ENCODE results near the gene ASTL. TPM values are rescaled to one million over a fixed set of nuclear protein-coding genes. Genes with fewer than 3 reads are reported as not detected.

ASTL gene
- total and polyA plus RNA-seq, 4 donors: 0.57 to 0.62 TPM; not detected in 2

DNA sequence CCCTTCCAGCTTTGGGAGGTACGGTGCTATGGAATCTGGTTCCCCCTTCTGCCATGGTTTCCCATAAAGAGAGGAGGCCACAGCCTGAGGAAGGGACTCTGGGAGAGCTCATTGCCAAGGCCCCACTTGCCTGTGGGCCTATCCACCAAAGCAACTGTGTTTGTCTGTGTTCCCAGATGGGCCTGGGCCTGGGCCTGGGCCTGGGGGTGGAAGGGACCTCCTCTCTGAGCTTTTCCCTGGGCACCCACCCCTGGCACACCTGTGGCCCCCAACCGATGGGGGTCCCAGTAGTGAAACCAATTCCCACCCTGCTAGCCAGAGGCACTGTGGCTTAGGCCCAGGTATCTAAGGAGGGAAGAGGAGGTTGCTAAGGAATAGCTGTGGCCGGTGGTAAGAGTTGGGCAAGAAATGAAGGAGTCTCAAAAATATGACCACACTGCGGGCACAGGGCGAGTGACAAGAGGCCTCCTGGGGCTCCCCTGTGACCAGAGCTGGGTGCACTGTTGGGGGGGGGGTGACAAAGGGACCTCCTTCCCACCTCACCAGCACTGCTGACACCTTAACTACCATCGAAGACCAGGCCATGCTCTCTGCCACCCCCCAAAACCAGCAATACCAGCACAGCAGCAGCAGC lies 11.8 kb upstream of the ASTL start:
- Histone ChIP-seq H3K4me1 (ENCODE audit: control insufficient read depth in 1 of 2, insufficient read depth in 2 of 2, low read length in 2 of 2) (no peaks in the 10 kb centered on the region), H3K36me3 (ENCODE audit: control insufficient read depth in 1 of 2, insufficient read depth in 2 of 2, low read length in 1 of 2) (no peaks in the 10 kb centered on the region), H3K27ac (ENCODE audit: low read depth in 1 of 2, low read length in 2 of 2) (no peak overlapping the region), H3K9me3 (ENCODE audit: control insufficient read depth, low read length) (no peaks in the 10 kb centered on the region), H3K27me3 (ENCODE audit: control insufficient read depth in 1 of 2, insufficient read depth in 2 of 2, low read length in 1 of 2) (no peaks in the 10 kb centered on the region), H3K4me3 (ENCODE audit: low read length in 2 of 2) (no peak overlapping the region)
- intact Hi-C loops (cut with DNase I): no loop called here
- DNase-seq (peak; percentile 41 to 43), ATAC-seq (ENCODE audit: low FRiP score) (no peak)
- WGBS, 2 donors: 95 to 96% methylated on average over 6 of the region's 6 CpGs

DNA sequence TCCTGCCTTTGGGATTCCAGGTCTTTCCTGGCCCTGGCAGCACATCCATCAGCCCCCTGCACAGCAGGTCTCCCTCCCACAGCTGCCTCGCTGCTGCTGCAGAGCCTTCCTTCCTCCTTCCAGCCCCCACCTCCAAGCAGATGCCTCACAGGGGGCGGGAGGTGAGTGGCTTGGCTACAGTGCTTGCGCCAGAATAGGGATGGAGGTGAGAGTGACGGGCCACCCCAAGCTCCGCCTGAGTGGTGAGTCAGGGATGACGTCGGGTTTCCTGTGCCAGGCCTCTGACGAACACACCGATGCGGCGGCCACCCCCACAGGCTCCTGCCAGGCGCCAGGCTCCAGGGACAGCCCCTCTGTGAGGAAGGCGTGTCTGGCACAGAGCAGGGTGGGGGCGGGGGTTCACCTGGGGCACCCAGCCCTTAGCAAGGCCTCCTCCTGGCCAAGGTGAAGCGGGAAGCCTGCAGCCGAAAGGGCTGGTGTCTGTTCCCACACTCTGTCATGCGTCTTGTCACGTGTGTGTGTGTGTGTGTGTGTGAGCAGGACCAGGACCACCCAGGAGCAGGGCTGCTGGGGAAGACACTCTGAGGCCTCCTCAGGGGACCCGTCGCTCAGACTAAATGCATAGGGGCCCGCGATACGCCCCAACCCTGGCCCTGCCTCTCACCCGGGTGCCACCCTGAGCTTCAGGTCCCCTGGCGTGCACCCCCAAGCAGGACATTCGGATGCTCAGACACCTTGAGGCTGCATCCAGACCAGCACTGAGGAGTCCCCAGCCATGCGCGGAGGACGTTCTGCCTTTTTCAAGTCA lies 10.3 kb upstream of the ASTL start:
- DNase-seq (peak; percentile 91), ATAC-seq (ENCODE audit: low FRiP score) (peak; percentile 43)
- intact Hi-C loops (cut with DNase I): loop anchor here (5.0 to 10.0 kb wide), 2 partner anchors 104 to 356 kb away; partner anchors contain the start of gene NEURL3 (in 1 of the 2)
- WGBS, 2 donors: 54 to 57% methylated on average over 25 to 29 of the region's 29 CpGs
- Histone ChIP-seq H3K27me3 (ENCODE audit: control insufficient read depth in 1 of 2, insufficient read depth in 2 of 2, low read length in 1 of 2) (no peaks in the 10 kb centered on the region), H3K9me3 (ENCODE audit: control insufficient read depth, low read length) (no peaks in the 10 kb centered on the region), H3K4me1 (ENCODE audit: control insufficient read depth in 1 of 2, insufficient read depth in 2 of 2, low read length in 2 of 2) (no peaks in the 10 kb centered on the region), H3K4me3 (ENCODE audit: low read length in 2 of 2) (no peak overlapping the region), H3K36me3 (ENCODE audit: control insufficient read depth in 1 of 2, insufficient read depth in 2 of 2, low read length in 1 of 2) (no peaks in the 10 kb centered on the region), H3K27ac (ENCODE audit: low read depth in 1 of 2, low read length in 2 of 2) (no peak overlapping the region)

DNA sequence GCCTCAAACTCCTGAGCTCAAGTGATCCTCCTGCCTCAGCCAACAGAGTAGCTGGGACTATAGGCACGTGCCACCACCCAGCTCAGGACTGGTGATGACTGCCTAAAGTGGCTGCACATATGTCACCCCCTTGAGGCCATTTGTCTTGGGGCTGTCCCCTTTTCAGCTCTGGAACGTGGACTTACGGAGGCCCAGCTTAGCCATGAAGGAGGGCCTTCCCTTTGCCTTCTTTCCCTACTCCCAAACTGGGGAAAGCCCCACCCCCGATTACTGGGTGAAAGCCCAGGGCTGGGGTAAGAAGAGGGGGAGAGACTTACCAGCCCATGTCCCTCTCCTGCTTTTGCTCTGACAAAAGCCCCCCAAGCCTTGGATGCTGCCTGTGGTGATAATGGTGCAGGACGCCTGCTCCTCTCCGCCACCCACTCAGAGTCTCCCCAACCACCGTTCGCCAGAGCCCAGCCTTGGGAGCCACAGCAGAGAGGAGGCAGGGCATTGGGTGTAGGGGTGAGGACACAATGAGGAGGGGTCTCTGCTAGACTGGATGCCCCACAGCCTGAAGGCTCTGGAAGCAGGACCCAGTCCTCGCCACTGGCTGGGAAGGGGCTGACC lies 9.4 kb upstream of the ASTL start:
- intact Hi-C loops (cut with DNase I): loop anchor here (5.0 to 10.0 kb wide), 2 partner anchors 105 to 357 kb away; partner anchors contain the start of gene NEURL3 (in 1 of the 2)
- DNase-seq: peak; percentile 38 to 56
- no peaks in the 10 kb centered on the region for H3K4me1 ChIP-seq (ENCODE audit: control insufficient read depth in 1 of 2, insufficient read depth in 2 of 2, low read length in 2 of 2)

DNA sequence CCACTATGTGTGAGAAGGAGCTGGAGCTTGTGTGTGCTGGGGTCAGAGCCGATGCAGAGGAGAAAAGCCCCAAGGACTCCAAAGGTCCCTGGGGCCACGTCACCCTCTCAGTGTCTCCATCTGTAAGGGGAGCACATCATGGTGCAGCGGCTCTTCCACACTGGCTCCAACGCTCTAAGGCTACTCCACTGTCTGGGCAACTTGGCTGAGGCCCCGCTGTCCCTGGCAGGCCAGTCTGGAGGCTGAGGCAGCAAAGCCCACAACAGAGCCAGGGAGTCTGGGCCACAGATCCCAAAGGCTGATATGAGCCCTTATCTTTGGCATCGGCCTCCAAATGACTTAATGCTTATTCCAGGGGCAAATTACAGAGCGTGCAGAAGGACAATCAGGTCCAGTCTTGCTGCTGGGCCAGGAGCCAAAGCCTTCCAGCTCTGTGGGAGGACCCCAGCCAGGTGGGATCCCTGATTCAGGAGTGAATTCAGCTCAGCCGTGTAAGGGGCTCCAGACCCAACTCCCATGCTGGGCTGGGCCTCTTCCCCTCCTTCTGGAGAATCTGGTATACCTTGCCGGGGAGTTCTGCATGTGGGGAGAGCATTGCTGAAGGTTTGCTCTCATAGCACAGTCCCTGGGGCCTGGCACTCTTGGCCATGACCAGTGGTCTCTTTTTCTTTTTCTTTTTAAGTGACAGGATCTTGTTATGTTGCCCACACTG lies 8.7 kb upstream of the ASTL start:
- Histone ChIP-seq H3K9me3 (ENCODE audit: control insufficient read depth, low read length) (no peaks in the 10 kb centered on the region), H3K4me1 (ENCODE audit: control insufficient read depth in 1 of 2, insufficient read depth in 2 of 2, low read length in 2 of 2) (no peaks in the 10 kb centered on the region), H3K4me3 (ENCODE audit: low read length in 2 of 2) (no peak overlapping the region), H3K36me3 (ENCODE audit: control insufficient read depth in 1 of 2, insufficient read depth in 2 of 2, low read length in 1 of 2) (no peaks in the 10 kb centered on the region), H3K27ac (ENCODE audit: low read depth in 1 of 2, low read length in 2 of 2) (peak overlapping the region in 1 of 2 donors; percentile 36), H3K27me3 (ENCODE audit: control insufficient read depth in 1 of 2, insufficient read depth in 2 of 2, low read length in 1 of 2) (no peaks in the 10 kb centered on the region)
- intact Hi-C loops (cut with DNase I): loop anchor here (5.0 to 10.0 kb wide), 2 partner anchors 105 to 358 kb away; partner anchors contain the start of gene NEURL3 (in 1 of the 2)
- no peak for ATAC-seq (ENCODE audit: low FRiP score)
- peak; percentile 76 for DNase-seq
- 9 to 14% methylated on average over 9 of the region's 9 CpGs for WGBS, 2 donors

More for the DNA sequence above, 9.4 kb upstream of the ASTL start:
- no peaks in the 10 kb centered on the region for H3K27me3 ChIP-seq (ENCODE audit: control insufficient read depth in 1 of 2, insufficient read depth in 2 of 2, low read length in 1 of 2)
- ATAC-seq (ENCODE audit: low FRiP score): no peak
- H3K9me3 ChIP-seq (ENCODE audit: control insufficient read depth, low read length): no peaks in the 10 kb centered on the region
- H3K4me3 ChIP-seq (ENCODE audit: low read length in 2 of 2): no peak overlapping the region
- peak overlapping the region in 1 of 2 donors; percentile 36 for H3K27ac ChIP-seq (ENCODE audit: low read depth in 1 of 2, low read length in 2 of 2)
- H3K36me3 ChIP-seq (ENCODE audit: control insufficient read depth in 1 of 2, insufficient read depth in 2 of 2, low read length in 1 of 2): no peaks in the 10 kb centered on the region
- 45 to 48% methylated on average over 9 of the region's 9 CpGs for WGBS, 2 donors

DNA sequence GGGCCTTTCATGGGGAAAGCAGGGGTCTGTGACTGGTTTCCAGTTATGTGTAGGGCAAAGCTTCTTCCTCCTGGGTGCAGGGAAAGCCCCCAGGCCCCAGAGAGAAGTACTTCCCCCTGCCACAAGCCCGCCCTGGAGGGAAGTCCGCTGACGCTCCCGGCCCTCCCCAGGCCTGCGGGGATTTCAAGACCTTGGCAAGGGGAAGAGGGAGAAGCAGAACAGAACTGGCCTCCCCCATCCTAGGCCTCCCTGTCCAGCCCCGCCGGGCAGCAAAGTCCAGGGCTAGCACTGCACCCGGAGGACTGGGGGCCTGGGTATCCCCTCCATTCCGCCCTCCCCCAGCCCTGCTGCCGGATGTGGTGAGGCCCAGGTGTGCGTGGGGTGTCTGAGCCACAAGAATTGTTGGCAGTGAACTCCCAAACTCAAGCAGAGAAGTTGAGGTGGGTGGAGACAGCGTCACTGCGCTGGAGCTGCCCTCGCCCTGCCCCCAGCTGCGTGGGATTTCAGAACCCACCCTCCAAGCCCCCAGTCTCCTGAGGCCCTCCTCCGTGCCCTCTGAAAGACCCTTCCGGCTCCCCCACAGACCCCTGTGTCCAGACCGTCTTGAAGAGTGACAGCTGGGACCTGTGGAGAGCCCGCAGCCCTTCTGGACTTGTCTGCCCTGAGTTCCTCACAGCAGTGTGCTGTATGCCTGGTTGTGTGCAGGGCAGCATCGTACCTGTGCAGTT lies 8.0 kb upstream of the ASTL start:
- Histone ChIP-seq H3K27ac (ENCODE audit: low read depth in 1 of 2, low read length in 2 of 2) (peak overlapping the region; percentile 6 to 26), H3K36me3 (ENCODE audit: control insufficient read depth in 1 of 2, insufficient read depth in 2 of 2, low read length in 1 of 2) (no peaks in the 10 kb centered on the region), H3K27me3 (ENCODE audit: control insufficient read depth in 1 of 2, insufficient read depth in 2 of 2, low read length in 1 of 2) (no peaks in the 10 kb centered on the region), H3K4me3 (ENCODE audit: low read length in 2 of 2) (no peak overlapping the region), H3K9me3 (ENCODE audit: control insufficient read depth, low read length) (no peaks in the 10 kb centered on the region), H3K4me1 (ENCODE audit: control insufficient read depth in 1 of 2, insufficient read depth in 2 of 2, low read length in 2 of 2) (no peaks in the 10 kb centered on the region)
- ATAC-seq (ENCODE audit: low FRiP score): no peak
- intact Hi-C loops (cut with DNase I): loop anchor here (5.0 to 10.0 kb wide), 2 partner anchors 106 to 358 kb away; partner anchors contain the start of gene NEURL3 (in 1 of the 2)
- 39 to 45% methylated on average over 20 of the region's 20 CpGs for WGBS, 2 donors
- peak; percentile 80 to 90 for DNase-seq

DNA sequence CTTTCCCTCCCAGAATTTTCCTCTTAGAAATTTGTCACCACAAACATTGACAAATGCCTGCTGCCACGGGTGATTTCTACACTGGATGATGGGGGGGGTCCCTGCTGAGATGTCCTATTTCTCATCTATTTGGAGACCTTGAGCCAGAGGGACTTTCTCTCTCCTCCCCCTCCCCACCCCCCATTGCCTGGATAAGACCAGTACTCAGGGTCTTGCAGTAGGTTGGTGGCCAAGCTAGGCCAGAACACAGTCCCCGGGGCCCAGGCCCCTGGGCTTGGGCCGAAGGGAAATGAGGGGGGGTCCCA lies 7.5 kb upstream of the ASTL start:
- 41 to 53% methylated on average over 3 of the region's 3 CpGs for WGBS, 2 donors
- no peak for DNase-seq
- no peaks in the 10 kb centered on the region for H3K4me1 ChIP-seq (ENCODE audit: control insufficient read depth in 1 of 2, insufficient read depth in 2 of 2, low read length in 2 of 2)
- intact Hi-C loops (cut with DNase I): loop anchor here (5.0 to 10.0 kb wide), 2 partner anchors 107 to 359 kb away; partner anchors contain the start of gene NEURL3 (in 1 of the 2)
- peak overlapping the region in 1 of 2 donors; percentile 6 for H3K27ac ChIP-seq (ENCODE audit: low read depth in 1 of 2, low read length in 2 of 2)
- H3K27me3 ChIP-seq (ENCODE audit: control insufficient read depth in 1 of 2, insufficient read depth in 2 of 2, low read length in 1 of 2): no peaks in the 10 kb centered on the region
- H3K4me3 ChIP-seq (ENCODE audit: low read length in 2 of 2): no peak overlapping the region
- no peak for ATAC-seq (ENCODE audit: low FRiP score)
- no peaks in the 10 kb centered on the region for H3K9me3 ChIP-seq (ENCODE audit: control insufficient read depth, low read length)
- no peaks in the 10 kb centered on the region for H3K36me3 ChIP-seq (ENCODE audit: control insufficient read depth in 1 of 2, insufficient read depth in 2 of 2, low read length in 1 of 2)

DNA sequence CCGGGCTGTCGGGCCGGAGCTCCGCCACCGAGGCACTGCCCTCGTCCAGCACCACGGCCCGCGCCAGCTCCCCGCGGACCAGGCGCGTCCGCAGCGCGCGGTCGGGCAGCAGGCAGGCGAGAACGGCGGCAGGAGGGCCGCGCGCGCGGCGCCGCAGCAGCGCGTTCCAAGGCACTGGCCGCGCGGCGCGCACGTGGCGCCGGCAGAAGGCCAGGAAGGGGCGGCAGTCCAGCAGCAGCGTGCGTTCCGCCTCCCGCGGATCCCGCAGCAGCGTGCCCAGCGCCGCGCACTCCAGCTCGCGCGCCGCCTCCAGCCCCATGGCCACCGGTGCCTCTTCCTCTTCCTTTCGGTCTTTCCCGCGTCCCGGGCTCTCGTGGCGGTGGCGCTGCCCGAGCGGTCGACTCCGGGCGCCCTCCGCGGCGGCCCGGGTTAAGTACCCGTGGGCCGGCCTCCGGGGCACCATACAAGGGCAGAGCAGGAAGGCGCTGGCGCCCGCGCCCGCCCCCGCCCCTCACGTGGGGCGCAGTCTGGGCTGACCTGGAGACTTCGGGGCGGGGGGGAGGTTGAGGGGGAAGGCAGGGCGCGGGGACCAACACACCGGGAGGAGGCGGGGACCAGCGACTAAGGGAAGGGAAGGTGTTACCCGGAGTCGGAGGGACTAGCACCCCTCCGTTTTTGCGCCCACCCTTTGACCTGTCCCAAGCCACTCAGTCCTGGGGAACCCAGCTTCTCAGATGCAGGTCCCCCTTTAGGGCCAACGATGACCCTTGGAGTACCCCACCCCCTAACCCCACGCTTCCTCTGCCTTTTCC lies 6.9 kb upstream of the ASTL start, which contains the start of gene DUSP2:
DUSP2 (minus strand) TSS at position 405 of the 812 bp plus-strand sequence; CDS start at position 319, 86 bp downstream.
- no peaks in the 10 kb centered on the region for H3K4me1 ChIP-seq (ENCODE audit: control insufficient read depth in 1 of 2, insufficient read depth in 2 of 2, low read length in 2 of 2)

More for the DNA sequence above, 6.9 kb upstream of the ASTL start, which contains the start of gene DUSP2:
- H3K27me3 ChIP-seq (ENCODE audit: control insufficient read depth in 1 of 2, insufficient read depth in 2 of 2, low read length in 1 of 2): no peaks in the 10 kb centered on the region
- no peaks in the 10 kb centered on the region for H3K9me3 ChIP-seq (ENCODE audit: control insufficient read depth, low read length)
- 4% methylated on average over 73 to 94 of the region's 94 CpGs for WGBS, 2 donors
- H3K36me3 ChIP-seq (ENCODE audit: control insufficient read depth in 1 of 2, insufficient read depth in 2 of 2, low read length in 1 of 2): no peaks in the 10 kb centered on the region
- peak within 1 kb of the TSS; percentile 18 to 23 for H3K4me3 ChIP-seq (ENCODE audit: low read length in 2 of 2)
- H3K27ac ChIP-seq (ENCODE audit: low read depth in 1 of 2, low read length in 2 of 2): peak within 1 kb of the TSS; percentile 6 to 26
- ATAC-seq (ENCODE audit: low FRiP score): peak; percentile 75
- DNase-seq: peak; percentile 88 to 92
- intact Hi-C loops (cut with DNase I): loop anchor here (5.0 to 10.0 kb wide), 2 partner anchors 107 to 360 kb away; partner anchors contain the start of gene NEURL3 (in 1 of the 2)

Data from aorta (tissue), 5 donors.